ENCODE measurements around the gene ADAM11. TPM values are rescaled to one million over a fixed set of nuclear protein-coding genes. Genes with fewer than 3 reads are reported as not detected.

Gene ADAM11
- polyA plus RNA-seq, 2 of the 4 experiments (the other 2 are of a cell fraction) = 0.75 to 2.1 TPM

DNA sequence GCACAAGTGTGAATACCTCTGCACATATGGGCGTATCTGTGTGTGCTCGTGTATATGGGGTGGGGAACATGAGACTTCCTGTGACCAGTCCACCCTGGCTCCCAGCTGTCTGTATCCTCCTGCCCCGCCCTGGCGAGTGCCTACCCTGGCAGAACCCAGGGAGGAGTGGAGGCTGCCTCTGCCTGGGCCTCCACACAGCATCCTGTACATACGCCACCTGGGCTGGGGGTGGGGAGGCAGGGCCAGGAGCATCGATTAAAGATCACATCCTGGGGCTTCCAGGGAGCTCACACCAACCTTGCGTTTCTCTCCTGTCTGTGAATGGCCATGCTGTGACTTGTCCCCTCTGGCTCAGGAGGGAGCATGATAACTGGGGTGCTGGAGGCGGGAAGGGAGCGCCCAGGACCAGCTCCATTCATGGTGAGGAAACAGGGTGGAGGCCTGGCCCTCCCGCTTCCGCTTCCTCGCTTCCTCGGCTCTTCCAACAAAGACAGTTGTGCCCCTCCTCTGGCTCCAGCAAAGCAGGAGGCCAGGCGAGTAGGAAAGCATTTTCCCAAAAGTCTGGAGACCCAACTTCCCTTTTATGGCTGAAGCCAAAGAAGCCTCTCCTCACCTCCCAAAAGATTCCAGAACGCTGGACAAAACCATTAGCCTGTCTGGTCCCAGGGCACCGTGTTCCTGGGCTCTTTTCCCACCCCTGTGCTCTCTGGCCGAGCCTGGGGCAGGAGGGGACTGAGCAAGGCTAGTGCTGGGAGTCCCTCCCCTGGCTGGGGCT, 22.9 kb downstream of the ADAM11 start:
- ATAC-seq = no peak
- Histone ChIP-seq H3K4me1 (peaks cover 8% of the 10 kb centered on the region; the same call in 2 of the 3 replicates), H3K4me3 (no peak overlapping the region), H3K27ac (no peak overlapping the region), H3K4me2 (no peak overlapping the region), H3K9me3 (no peaks in the 10 kb centered on the region)
- POLR2A ChIA-PET = no interaction called here
- no peak for TF ChIP-seq HOXB13 (CRISPR knock-in tag; IDR thresholded peaks at IDR 0.05; ENCODE audit: low read depth)
- TF ChIP-seq, protein P1, sequence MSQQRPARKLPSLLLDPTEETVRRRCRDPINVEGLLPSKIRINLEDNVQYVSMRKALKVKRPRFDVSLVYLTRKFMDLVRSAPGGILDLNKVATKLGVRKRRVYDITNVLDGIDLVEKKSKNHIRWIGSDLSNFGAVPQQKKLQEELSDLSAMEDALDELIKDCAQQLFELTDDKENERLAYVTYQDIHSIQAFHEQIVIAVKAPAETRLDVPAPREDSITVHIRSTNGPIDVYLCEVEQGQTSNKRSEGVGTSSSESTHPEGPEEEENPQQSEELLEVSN (IDR thresholded peaks at IDR 0.05; ENCODE audit: borderline replicate concordance, low read depth) = no peak
- TF ChIP-seq NFE2L2 (conservative IDR thresholded peaks at IDR 0.05; ENCODE audit: low read length) = no peak
- TF ChIP-seq HOXA7 (CRISPR knock-in tag; IDR thresholded peaks at IDR 0.05) = no peak
- WGBS (ENCODE audit: missing lambda C conversion rate) = 79% methylated on average over 17 of the region's 17 CpGs
- no peak for DNase-seq (ENCODE audit: low read depth in 1 of 2, low spot score in 1 of 2)
- CTCF ChIA-PET = interaction anchor here (0.9 to 30.3 kb wide), 11 partner anchors 11 to 354 kb away, joined by 3 to 1787 read pairs (median 5); partner anchors contain the start of genes ACBD4, EFTUD2, GJC1 and HIGD1B
- no peak for FAIRE-seq

DNA sequence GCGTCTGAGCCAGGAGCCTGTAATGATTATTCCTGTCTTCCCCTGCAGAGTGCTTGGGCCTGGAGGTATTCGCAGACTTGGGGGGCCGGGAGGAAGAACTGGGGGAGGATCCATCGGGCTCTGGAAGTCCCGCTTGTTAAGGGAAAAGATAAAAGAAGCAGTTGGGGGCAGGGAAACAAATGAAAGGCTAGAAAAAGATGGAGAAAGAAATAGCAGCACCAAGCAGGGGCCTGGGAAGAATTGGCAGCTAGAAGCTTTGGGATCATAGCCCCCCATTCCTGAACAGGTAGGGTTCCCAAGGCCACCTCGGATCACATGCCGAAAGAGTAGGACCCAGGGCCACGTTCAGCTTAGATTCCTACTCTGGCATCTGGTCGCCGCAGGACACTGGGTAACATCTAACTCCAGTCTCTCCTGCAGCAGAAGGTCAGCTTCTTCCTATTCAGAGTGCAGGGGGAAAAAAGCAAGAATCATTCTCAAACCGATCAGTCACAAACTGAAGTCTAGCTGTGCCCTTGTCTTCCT, 23.6 kb downstream of the ADAM11 start:
- no peak for ATAC-seq
- H3K4me3 ChIP-seq = no peak overlapping the region
- ChIA-PET POLR2A (interaction anchor here (0.7 kb wide), 1 partner anchor 1142 kb away, joined by 3 read pairs; no protein-coding TSS in a partner anchor), CTCF (interaction anchor here (0.5 to 30.3 kb wide), 13 partner anchors 6 to 316 kb away, joined by 3 to 1787 read pairs (median 8); partner anchors contain the start of genes EFTUD2, GJC1 and HIGD1B)
- H3K9me3 ChIP-seq = no peaks in the 10 kb centered on the region
- TF ChIP-seq, protein P2, sequence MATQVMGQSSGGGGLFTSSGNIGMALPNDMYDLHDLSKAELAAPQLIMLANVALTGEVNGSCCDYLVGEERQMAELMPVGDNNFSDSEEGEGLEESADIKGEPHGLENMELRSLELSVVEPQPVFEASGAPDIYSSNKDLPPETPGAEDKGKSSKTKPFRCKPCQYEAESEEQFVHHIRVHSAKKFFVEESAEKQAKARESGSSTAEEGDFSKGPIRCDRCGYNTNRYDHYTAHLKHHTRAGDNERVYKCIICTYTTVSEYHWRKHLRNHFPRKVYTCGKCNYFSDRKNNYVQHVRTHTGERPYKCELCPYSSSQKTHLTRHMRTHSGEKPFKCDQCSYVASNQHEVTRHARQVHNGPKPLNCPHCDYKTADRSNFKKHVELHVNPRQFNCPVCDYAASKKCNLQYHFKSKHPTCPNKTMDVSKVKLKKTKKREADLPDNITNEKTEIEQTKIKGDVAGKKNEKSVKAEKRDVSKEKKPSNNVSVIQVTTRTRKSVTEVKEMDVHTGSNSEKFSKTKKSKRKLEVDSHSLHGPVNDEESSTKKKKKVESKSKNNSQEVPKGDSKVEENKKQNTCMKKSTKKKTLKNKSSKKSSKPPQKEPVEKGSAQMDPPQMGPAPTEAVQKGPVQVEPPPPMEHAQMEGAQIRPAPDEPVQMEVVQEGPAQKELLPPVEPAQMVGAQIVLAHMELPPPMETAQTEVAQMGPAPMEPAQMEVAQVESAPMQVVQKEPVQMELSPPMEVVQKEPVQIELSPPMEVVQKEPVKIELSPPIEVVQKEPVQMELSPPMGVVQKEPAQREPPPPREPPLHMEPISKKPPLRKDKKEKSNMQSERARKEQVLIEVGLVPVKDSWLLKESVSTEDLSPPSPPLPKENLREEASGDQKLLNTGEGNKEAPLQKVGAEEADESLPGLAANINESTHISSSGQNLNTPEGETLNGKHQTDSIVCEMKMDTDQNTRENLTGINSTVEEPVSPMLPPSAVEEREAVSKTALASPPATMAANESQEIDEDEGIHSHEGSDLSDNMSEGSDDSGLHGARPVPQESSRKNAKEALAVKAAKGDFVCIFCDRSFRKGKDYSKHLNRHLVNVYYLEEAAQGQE (IDR thresholded peaks at IDR 0.05) = no peak
- no peak for TF ChIP-seq GATA3 (IDR thresholded peaks at IDR 0.05; ENCODE audit: borderline replicate concordance)
- peaks cover 8% of the 10 kb centered on the region; the same call in 2 of the 3 replicates for H3K4me1 ChIP-seq
- no peak overlapping the region for H3K4me2 ChIP-seq
- DNase-seq (ENCODE audit: low read depth in 1 of 2, low spot score in 1 of 2) = no peak
- no peak overlapping the region for H3K27ac ChIP-seq
- FAIRE-seq = no peak
- WGBS (ENCODE audit: missing lambda C conversion rate) = 84% methylated on average over 10 of the region's 11 CpGs

DNA sequence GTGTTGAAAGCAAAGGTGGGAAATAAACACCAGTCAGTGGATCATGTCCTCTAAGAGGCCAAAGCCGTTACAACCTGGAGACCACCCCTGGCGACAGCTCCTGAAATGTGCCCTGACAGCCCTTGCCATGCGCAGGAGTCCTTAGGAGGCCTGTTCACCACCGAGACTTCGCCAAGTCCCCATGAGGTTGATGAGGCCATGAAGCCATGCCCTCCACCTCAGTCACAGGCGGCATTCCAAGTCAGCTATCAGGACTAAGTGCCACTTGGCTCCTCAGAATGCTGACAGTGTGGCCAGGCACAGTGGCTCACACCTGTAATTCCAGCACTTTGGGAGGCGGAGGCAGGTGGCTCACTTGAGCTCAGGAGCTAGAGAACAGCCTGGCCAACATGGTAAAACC, 27.1 kb downstream of the ADAM11 start:
- POLR2A ChIA-PET = interaction anchor here (0.7 kb wide), 1 partner anchor 10 kb away, joined by 3 read pairs; no protein-coding TSS in a partner anchor
- WGBS (ENCODE audit: missing lambda C conversion rate) = 75% methylated on average over 7 of the region's 7 CpGs
- FAIRE-seq = no peak

More for the DNA sequence above, 27.1 kb downstream of the ADAM11 start:
- Histone ChIP-seq H3K4me2 (no peak overlapping the region), H3K27ac (no peak overlapping the region), H3K9me3 (no peaks in the 10 kb centered on the region), H3K4me1 (no peaks in the 10 kb centered on the region), H3K4me3 (no peak overlapping the region)
- ATAC-seq (no peak), DNase-seq (ENCODE audit: low read depth in 1 of 2, low spot score in 1 of 2) (no peak)
- TF ChIP-seq, protein P3, sequence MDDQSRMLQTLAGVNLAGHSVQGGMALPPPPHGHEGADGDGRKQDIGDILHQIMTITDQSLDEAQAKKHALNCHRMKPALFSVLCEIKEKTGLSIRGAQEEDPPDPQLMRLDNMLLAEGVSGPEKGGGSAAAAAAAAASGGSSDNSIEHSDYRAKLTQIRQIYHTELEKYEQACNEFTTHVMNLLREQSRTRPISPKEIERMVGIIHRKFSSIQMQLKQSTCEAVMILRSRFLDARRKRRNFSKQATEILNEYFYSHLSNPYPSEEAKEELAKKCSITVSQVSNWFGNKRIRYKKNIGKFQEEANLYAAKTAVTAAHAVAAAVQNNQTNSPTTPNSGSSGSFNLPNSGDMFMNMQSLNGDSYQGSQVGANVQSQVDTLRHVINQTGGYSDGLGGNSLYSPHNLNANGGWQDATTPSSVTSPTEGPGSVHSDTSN (IDR thresholded peaks at IDR 0.05) = no peak
- TF ChIP-seq HEYL (CRISPR knock-in tag; IDR thresholded peaks at IDR 0.05) (no peak), FOSL2 (IDR thresholded peaks at IDR 0.05) (no peak), FOSL2 (CRISPR knock-in tag; IDR thresholded peaks at IDR 0.05) (no peak), RARB (CRISPR knock-in tag; IDR thresholded peaks at IDR 0.05) (no peak)
- TF ChIP-seq, protein P4, sequence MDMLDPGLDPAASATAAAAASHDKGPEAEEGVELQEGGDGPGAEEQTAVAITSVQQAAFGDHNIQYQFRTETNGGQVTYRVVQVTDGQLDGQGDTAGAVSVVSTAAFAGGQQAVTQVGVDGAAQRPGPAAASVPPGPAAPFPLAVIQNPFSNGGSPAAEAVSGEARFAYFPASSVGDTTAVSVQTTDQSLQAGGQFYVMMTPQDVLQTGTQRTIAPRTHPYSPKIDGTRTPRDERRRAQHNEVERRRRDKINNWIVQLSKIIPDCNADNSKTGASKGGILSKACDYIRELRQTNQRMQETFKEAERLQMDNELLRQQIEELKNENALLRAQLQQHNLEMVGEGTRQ (IDR thresholded peaks at IDR 0.05) = no peak
- CTCF ChIA-PET = interaction anchor here (0.9 to 30.3 kb wide), 7 partner anchors 8 to 80 kb away, joined by 3 to 1787 read pairs (median 3); partner anchors contain the start of gene HIGD1B

All from A549 (cell line).